Thoracic aorta (tissue), 2 donors: ENCODE data around the gene TBC1D8. TPM values are rescaled to one million over a fixed set of nuclear protein-coding genes. Genes with fewer than 3 reads are reported as not detected.

Source experiments
- ATAC-seq: fragments of 150-250 bp; one replicate; pipeline ENCODE4 v1.8.0; 2017; ENCODE audit warnings: low read depth; ENCODE audit not compliant: insufficient number of reproducible peaks, low FRiP score
- DNase-seq: peaks from one replicate; pipeline ENCODE4 v3.0.0-alpha.2; 2020; ENCODE audit warnings: low spot score
- H3K27ac ChIP-seq, 2 donors: fragments of 200-600 bp; sonication (generic); 1 replicate in 1 of 2; 2 replicates in 1 of 2; pipeline ENCODE4 v1.5.1; 2016; ENCODE audit warnings: mild to moderate bottlenecking in 2 of 2, moderate library complexity in 2 of 2
- H3K27me3 ChIP-seq: fragments of 200-600 bp; sonication (generic); replicated peaks from 2 replicates; pipeline ENCODE4 v1.6.0; 2016; ENCODE audit warnings: mild to moderate bottlenecking; ENCODE audit not compliant: insufficient read depth
- H3K36me3 ChIP-seq: fragments of 200-600 bp; sonication (generic); one replicate; pipeline ENCODE4 v1.5.1; 2016
- H3K4me1 ChIP-seq, 2 donors: fragments of 200-600 bp; sonication (generic); 1 replicate in 1 of 2; 2 replicates in 1 of 2; pipeline versions ENCODE4 v1.5.1 to v1.6.0; 2016; ENCODE audit warnings: low read depth in 2 of 2, mild to moderate bottlenecking in 1 of 2; ENCODE audit not compliant: control insufficient read depth in 1 of 2
- H3K4me3 ChIP-seq: fragments of 200-600 bp; sonication (generic); 2 replicates; pipeline ENCODE4 v1.5.1; 2016; ENCODE audit warnings: mild to moderate bottlenecking
- H3K9me3 ChIP-seq: fragments of 200-600 bp; sonication (generic); 2 replicates; pipeline ENCODE4 v1.5.1; 2016
- CTCF ChIP-seq: fragments of 200-600 bp; sonication (generic); IDR thresholded peaks from one replicate; pipeline ENCODE4 v1.5.1; 2019; ENCODE audit warnings: antibody characterized with exemption
- total RNA-seq, 2 donors: library from RNA; depleted of rRNA; stranded (reverse); fragments of >200 nt; gene quantifications; one replicate each; pipeline versions ENCODE4 v1.1.0 to v1.2.3, GENCODE V29; 2016

The TBC1D8 gene
- total RNA-seq, 2 donors from 2014 or later: 47.4 to 62.0 TPM

DNA sequence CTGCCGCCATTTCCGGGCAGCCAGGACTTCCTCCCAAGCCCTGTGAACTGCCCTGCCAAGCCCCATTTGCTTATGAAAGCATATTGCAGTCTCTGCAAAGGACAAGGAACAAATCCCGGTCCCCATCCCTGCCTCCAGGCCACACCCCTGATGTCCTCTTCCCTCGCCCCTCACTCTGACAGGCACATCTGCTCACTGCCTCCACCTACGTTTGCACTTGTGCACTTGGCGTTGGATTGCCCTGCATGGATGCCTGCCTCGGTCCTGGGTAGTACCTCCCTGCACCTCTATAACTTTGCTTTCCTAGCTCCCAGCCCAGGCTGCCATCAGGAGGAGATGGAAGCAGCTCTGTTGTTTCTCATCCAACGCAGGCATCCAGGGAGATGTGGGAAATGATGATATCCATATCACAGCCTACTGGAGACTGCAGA is 168.7 kb downstream of the TBC1D8 start:
- no peaks in the 10 kb centered on the region for H3K27me3 ChIP-seq
- TF ChIP-seq CTCF: no peak
- peaks cover 8% of the 10 kb centered on the region for H3K36me3 ChIP-seq
- H3K9me3 ChIP-seq: no peaks in the 10 kb centered on the region
- peaks cover 18 to 32% of the 10 kb centered on the region in 2 donors for H3K4me1 ChIP-seq
- DNase-seq (no peak), ATAC-seq (no peak)
- H3K4me3 ChIP-seq: no peak overlapping the region
- H3K27ac ChIP-seq: no peak overlapping the region

DNA sequence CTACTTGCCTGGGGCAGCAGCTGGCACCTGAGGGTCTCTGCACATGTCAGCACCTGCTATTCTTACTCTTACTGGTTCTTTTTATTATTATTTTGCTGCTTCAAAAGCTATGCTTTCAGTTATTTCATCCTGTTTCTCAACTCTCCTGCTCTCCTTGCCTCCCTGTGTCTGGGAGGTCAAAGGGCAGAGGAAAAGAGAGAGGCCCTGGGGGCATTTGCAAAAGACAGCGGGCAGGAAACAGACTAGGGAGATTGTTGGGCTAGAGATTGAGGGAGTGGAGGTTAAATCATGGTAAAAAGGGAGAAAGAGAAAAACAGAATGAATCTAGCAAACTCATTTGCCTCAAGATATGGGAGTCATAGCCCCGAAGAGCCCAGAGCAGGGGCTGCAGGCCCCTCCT is 170.2 kb downstream of the TBC1D8 start:
- H3K27me3 ChIP-seq: no peaks in the 10 kb centered on the region
- ATAC-seq (no peak), DNase-seq (no peak)
- H3K4me3 ChIP-seq: no peak overlapping the region
- peak overlapping the region; percentile 3 to 6 for H3K27ac ChIP-seq
- peaks cover 18 to 35% of the 10 kb centered on the region in 2 donors for H3K4me1 ChIP-seq
- H3K36me3 ChIP-seq: peaks cover 8% of the 10 kb centered on the region
- no peak for TF ChIP-seq CTCF
- no peaks in the 10 kb centered on the region for H3K9me3 ChIP-seq

GRCh38 chr2:100980046-100980445 is 171.1 kb downstream of the TBC1D8 start:
- peaks cover 18 to 35% of the 10 kb centered on the region in 2 donors for H3K4me1 ChIP-seq
- ATAC-seq (no peak), DNase-seq (no peak)
- no peaks in the 10 kb centered on the region for H3K27me3 ChIP-seq
- no peak overlapping the region for H3K4me3 ChIP-seq
- peak overlapping the region; percentile 41 to 59 for H3K27ac ChIP-seq
- no peaks in the 10 kb centered on the region for H3K9me3 ChIP-seq
- peaks cover 7% of the 10 kb centered on the region for H3K36me3 ChIP-seq
- TF ChIP-seq CTCF: no peak

GRCh38 chr2:100978582-100979191 is 172.5 kb downstream of the TBC1D8 start:
- Histone ChIP-seq H3K4me3 (peak overlapping the region; percentile 58), H3K27me3 (no peaks in the 10 kb centered on the region), H3K27ac (peak overlapping the region; percentile 89 to 93), H3K4me1 (peaks cover 12 to 24% of the 10 kb centered on the region in 2 donors), H3K9me3 (no peaks in the 10 kb centered on the region), H3K36me3 (peaks cover 13% of the 10 kb centered on the region)
- DNase-seq (peak; percentile 64), ATAC-seq (peak; percentile 83)
- no peak for TF ChIP-seq CTCF

- no peak for ATAC-seq
- Histone ChIP-seq H3K9me3 (no peaks in the 10 kb centered on the region), H3K27me3 (no peaks in the 10 kb centered on the region), H3K4me1 (peaks cover 9 to 20% of the 10 kb centered on the region in 2 donors), H3K27ac (peak overlapping the region; percentile 89 to 93), H3K36me3 (peaks cover 12% of the 10 kb centered on the region), H3K4me3 (no peak overlapping the region)
- DNase-seq: no peak
- no peak for TF ChIP-seq CTCF
Measured at GRCh38 chr2:100977511-100977910, 173.7 kb downstream of the TBC1D8 start.
